HG03095 (cell line): ENCODE measurements around the gene PSMD8.
"Not testable (repeated sequence)": the region's sequence is repeated elsewhere in the genome, so short reads cannot be mapped to it uniquely, and the experiment has no call there.

Source experiments
- ATAC-seq: cut with Tn5 transposase; IDR thresholded peaks from one replicate; pipeline ENCODE4 v1.9.1; 2021; ENCODE audit warnings: moderate library complexity; ENCODE audit not compliant: unreplicated experiment

The PSMD8 gene

DNA sequence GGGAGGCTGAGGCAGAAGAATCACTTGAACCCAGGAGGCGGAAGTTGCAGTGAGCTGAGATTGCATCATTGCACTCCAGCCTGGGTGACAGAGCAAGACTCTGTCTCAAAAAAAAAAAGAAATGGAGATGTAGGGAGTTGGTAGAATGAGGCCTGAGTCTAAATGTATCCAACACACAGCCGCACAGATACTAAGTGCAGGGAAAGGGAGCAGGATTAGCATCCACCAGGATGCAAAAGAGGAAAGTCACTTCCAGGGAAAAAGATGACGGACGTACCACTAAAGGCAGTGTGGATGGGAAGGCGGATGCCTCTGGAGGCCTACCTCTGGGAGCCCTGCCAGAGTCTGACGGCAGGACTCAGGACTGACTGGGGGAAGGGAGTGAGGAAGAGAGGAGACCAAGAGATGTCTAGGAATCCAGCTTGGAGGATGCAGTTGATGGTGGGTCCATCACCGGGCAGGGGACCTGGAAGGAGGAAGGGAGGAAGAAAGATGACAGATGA lies 35.3 kb downstream of the PSMD8 start:
- ATAC-seq: no peak

DNA sequence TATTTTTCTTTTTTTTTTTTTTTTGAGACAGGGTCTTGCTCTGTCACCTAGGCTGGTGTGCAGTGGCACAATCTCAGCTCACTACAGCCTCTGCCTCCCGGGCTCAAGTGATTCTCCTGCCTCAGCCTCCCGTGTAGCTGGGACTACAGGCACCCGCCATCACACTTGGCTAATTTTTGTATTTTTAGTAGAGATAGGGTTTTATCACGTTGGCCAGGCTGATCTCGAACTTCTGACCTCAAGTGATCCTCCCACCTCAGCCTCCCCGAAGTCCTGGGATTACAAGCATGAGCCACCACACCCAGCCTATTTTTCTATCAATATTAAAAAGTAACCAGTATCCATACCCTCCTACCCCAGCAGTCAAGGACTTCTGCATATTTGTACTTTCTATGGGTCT lies 36.0 kb downstream of the PSMD8 start:
- ATAC-seq: not testable (repeated sequence)

DNA sequence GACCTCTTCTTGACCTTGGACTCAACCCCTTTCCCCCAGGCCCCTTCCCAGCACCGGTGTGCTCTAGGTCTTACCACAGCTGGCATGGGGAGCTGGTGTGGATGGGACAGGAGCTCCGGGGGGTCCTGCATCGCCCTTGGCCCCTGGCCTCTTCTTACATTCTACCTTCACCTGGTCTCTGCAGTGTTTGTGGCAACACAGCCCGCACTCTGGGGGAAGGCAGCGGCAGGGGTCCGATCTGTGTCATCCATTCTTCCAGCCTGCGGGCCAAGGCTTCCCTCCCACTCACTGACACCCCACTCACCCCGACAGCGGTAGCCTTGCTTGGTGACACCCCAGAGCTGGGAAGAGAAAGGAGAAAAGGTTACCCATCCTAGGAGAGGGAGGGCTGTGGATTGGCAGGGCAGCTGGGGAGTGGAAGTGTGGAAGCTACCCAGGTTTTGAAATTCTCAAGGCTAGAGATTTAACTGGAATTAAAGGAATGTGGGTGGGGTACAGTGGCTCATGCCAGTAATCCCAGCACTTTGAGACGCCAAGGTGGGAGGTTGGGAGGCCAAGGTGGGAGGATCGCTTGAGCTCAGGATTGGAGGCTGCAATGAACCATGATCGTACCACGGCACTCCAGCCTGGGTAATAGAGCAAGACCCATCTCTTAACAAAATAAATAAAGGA lies 36.8 kb downstream of the PSMD8 start:
- no peak for ATAC-seq

DNA sequence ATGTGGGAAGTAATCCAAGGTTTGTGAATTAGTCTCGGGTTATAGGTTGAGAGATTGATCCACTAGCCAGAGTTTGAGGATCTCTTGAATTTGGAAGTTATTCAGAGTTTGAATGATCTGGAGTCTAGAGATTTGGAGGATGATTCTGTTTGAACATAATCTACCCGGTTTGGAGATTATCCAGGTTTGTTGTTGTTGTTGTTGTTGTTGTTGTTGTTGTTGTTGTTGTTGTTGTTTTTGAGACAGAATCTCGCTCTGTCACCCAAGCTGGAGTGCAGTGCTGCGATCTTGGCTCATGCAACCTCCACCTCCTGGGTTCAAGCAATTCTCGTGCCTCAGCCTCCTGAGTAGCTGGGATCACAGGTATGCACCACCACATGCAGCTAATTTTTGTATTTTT lies 37.5 kb downstream of the PSMD8 start:
- not testable (repeated sequence) for ATAC-seq

DNA sequence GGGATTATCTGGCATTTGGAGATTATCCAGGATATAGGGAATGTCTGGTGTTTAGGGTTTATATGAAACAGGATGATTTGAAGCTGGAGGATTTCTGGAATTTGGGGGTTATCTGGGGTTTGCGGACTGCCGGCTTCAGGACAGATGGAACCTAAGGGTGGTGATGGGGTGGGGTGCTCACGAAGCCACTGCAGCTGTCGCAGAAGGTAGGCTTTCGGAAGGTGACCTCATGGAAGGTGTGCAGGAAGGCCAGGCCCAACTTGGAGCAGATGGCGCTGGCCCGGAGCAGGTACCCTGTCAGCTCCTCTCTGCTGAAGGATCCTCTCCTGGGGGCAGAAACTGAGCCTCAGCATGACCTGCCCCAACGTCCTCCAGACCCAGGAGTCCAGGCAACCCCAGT lies 38.1 kb downstream of the PSMD8 start:
- ATAC-seq: no peak

DNA sequence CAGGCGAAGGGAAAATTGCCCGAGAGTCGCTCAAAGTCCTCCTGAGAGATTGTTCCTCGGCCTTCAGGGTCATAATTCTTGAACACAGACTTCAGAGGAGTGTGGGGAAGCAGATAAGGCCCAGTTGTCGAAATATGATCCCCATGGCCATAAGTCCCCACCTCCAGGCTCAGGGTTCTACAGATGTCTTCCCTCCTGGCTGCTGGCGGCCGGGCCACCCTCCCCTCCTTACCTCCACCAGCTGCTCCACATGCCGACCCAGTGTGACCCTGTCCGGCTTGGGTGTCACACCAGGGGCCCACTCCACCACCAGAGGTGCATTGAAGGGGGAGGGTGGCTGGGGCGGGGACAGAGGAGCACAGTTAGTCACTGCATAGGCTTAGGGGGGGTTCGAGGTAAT lies 38.6 kb downstream of the PSMD8 start:
- no peak for ATAC-seq

DNA sequence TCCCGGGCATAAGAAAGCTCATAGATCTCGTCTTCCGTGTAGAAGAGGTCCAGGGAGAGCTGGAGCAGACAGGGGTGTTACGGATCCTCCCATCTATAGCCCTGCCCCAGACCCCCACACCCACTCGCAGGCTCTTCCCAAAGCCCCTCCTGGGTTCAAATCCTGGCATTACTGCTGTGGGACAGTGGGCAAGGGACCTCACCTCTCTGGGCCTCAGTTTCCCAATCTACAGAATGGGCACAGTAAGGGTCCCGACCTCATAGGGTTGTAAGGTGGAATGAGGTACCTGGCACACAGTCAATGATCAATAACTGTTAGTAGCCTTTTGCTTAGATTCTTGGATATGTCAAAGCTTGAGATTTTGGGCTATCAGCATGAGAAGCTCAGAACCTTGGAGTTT lies 39.0 kb downstream of the PSMD8 start:
- ATAC-seq: no peak

DNA sequence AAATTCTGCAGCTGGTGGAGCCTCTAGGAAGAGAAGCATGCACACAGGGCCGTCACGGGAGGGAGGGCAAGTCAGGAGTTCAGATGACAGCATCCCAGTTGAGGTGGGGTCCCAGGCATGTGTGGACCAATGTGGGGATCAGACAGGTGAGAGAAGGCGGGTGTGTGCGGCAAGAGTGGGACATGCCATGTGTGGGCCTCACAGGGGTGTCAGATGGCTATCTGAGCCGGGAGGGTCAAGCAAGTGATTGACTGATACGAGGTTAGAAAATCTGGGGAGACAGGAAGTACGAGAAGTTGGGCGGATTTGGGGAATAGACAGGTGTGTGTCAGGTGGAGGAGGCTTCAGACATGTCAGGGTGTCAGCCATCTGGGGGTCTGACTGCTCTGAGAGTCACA lies 42.8 kb downstream of the PSMD8 start:
- ATAC-seq: no peak

DNA sequence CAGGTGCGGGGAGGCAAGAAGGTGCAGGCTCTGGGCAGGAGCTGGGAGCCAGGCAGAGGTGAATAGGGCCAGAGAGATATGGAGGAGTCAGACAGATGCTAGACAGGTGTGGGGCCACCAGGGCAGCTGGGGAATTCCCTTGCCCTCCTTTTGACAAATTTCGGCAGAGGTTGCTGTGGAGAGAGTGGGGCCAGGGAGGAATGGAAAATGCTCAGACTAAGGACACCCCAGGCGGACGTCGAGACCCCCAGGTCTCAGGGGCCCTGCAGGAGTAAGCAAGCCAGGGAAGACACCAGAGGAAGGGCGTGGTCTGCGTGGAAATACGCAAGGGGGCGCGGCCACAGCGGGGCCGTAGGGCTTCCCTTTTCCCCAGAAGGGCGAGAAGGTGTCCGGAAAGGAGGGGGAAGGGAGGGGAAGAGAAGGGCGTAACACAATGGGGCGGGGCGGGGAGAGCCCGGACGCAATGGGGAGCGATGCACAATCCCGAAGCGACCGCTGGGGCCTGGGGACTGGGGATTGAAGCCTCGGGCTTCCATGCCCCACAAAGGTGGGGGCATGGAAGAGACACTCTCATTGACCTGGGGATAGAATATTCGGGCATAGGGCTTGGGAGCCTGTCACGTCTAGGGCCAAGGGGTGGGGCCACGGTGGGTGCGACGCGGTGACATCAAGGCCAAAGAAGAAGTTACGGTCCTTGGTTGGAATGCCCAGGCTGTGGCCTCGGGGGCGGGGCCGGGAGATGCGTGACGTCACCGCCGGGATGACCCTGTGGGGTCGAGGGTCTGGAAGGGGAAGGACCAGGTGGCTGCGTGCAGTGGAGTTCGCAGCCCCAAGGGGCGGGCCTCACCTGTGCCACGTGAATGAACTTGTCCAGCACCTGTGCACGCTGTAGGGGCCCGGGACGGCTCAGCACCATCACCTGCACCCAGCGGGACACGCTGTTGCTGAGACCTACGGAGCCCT lies 43.5 kb downstream of the PSMD8 start:
- ATAC-seq: no peak

DNA sequence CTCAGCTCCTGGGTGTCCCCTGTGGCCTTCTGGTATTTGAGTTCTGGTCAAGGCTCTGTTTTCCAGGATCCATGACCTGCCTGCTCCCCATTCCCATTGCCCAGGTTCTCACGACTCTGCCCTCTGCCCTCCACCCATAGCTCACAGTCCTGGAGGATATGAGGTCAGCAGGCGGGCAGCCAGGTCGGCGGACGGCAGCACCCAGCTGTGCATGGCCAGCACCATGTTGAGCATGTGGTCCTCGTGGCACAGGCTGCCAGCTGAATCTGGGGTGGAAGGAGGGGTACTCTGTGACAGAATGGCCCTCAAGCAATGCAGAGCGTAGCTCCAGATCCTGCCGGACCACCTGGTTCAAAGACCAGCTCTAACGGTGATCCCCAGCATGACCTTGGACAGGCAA lies 46.6 kb downstream of the PSMD8 start:
- ATAC-seq: no peak

DNA sequence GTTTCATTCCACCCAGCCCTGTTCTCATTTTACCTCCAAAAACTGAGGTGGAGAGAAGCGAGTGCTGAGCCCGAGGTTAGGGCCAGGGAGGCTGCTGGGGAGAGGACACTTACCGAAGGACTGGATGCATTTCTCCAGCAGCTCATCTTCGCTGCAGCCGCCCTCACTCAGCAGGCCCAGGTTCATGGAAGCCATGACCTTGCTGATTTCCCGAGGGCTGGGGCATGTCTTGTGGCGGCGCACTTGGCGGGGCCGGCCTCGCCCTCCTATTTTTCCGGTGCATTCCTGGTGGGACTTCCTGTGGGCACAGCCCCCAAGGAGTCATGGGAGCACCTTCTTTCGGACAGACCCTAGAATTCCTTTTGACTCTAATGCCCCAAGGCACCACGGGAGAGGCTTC lies 47.5 kb downstream of the PSMD8 start:
- no peak for ATAC-seq

DNA sequence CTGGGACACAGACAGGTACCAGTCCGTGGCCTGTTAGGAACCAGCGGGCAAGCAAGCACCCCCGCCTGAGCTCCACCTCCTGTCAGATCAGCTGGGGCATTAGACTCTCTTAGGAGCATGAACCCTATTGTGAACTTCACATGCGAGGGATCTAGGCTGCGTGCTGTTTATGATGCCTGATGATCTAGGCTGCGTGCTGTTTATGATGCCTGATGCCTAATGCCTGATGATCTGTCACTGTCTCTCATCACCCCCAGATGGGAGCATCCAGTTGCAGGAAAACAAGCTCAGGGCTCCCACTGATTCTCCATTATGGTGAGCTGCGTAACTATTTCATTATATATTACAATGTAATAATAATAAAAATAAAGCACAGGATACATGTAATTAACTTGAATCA lies 48.1 kb downstream of the PSMD8 start:
- ATAC-seq: no peak

DNA sequence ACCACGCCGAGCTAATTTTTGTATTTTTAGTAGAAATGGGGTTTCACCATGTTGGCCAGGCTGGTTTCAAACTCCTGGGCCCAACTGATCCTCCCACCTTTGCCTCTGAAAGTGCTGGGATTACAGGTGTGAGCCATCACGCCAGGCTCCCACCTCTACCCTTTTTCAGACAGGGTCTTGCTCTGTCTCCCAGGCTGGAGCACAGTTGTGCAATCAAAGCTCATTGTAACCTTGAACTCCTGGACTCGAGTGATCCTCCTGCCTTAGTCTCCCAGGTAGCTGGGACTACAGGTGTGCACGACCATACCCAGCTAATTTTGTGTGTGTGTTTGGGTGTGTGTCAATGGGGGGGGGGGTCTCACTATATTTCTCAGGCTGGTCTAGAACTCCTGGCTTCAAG lies 49.9 kb downstream of the PSMD8 start:
- no peak for ATAC-seq

DNA sequence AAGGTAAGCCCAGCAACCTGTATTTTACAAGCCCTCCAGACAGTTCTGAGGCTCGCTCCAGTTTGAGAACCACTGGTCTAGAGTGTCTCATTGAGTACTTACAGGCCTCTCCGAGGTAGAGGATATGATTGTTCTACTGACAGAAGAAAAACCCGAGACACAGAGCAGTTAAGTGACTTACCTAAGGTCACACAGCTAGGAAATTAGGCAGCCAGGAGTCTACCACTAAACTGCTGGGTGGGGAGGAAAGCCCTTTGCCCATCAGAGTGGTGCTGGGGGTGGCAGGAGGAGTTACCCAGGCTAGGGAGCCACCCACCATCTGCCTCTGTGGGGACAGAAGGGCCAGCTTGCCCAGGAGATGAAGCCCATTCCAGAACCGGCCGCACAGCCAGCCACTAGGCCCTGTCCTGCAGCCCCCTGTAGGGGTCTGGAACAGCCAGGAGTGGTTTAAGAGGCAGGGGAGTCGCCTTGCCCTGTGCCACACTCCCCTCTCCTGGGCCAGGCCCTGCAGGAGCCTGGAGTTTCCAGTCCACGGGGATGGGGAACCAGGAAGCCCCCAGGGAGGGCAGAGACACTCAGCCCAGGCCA lies 50.9 kb downstream of the PSMD8 start:
- no peak for ATAC-seq

DNA sequence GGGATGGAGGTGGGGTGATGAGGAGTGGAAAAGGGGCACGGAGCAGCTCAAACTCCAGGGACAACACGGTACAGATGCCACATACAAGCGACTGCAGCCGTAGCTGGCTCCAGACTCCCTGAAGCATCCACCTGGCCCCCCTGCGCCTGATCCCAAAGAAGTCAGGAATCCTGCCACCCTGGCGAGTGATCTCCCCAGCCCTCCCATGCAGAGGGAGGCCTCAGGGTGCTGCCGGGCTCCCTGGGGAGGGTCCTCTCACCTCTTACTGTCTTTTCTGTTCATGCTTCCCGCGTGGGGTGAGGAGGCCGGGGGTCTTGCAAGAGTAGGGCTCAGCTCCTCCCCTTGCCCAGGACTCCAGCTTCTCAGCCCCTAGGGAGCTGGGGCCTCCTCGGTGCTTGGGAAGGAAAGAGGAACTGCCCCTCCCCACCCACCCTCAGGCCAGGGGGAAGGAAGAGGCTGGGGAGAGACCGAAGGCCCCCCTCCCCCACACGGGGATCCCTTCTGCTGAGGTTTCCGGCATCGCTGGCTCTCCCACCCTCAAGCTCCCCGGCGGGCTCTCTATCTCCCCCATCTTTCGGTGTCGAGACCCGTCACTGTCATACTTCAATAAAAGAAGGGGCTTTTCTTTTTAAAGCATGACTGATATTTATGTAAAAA lies 51.6 kb downstream of the PSMD8 start, which contains the start of gene RASGRP4:
RASGRP4 (minus strand) TSS at position 410 of the 657 bp plus-strand sequence; CDS start at position 282, 128 bp downstream.
- no peak for ATAC-seq

DNA sequence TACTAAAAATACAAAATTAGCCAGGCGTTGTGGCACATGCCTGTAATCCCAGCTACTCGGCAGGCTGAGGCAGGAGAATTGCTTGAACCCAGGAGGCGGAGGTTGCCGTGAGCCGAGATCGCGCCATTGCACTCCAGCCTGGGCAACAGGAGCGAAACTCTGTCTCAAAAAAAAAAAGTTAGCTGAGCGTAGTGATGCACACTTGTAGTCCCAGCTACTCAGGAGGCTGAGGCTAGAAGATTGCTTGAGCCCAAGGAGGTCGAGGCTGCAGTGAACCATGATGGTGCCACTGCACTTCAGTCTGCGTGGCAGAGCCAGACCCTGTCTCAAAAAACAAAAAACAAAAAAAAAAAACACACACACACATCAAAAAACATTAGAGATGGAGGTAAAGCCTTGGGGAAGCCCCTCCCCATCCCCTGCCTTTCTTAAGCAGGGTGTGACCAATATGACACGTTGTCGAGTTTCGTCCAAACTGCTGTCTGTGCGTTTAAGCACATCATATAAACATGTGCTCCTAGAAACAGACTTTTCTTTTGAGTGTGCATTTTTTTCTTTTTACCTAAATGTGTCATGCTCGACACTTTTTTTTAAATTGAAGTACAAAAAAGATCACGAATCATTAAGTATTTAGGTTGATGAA lies 52.8 kb downstream of the PSMD8 start:
- not testable (repeated sequence) for ATAC-seq

DNA sequence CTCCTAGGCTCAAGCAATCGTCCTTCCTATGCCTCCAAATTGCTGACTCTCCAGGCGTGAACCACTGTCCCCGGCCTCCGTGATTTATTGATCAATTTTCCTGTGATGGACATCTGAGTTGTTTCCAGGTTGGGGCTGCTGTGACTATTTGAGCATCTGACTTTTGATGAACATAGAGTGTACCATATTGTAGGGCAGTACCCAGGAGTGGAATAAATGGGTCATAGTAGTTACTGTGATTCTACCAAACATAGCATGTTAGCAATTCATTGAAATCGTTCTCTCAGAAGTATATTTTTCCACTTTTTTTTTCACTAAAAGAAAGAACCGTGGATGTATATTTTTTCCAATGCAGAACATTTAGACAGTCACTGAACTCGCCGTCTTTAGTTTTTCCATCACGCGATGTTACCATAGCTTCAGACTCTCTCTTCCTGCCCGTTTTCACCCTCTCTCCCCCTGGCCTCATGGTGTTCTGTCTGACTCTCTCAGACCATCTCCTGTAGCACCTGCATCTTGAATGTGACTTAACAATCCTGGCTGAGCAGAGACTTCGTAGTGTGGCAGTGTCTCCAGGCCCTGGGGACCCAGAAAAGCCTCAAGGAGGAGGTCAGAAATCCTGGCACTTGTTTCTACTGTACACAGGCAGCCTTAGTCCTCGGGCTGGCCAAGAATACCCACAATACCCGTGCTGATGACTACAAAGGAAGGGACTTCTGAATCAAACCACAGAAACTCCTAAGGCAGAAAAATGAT lies 54.9 kb downstream of the PSMD8 start:
- ATAC-seq: no peak

DNA sequence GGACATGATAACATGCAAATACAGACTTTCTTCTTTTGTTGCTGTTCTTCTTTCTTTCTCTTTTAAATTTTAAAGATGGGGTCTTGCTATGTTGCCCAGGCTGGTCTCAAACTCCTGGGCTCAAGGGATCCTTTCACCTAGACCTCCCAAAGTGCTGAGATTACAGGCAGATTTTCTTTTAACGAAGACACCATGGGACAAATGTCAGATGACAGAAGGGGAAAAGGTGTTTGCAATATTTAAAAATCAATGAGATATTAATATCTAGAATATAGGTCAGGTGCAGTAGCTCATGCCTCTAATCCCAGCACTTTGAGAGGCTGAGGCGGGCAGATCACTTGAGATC lies 55.4 kb downstream of the PSMD8 start:
- no peak for ATAC-seq

DNA sequence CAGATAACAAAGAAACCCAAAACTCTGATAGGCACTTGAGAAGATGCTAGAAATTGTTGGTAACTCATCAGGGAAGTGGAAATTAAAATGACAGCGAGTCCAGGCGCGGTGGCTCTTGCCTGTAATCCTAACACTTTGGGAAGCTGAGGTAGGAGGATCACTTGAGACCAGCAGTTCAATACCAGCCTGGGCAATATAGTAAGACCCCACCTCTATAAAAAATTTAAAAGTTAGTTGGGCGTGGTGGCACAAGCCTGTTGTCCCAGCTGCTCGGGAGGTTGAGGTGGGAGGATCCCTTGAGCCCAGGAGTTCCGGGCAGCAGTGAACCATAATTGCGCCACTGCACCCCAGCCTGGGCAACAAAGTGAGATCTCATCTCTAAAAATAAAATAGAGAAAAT lies 56.6 kb downstream of the PSMD8 start:
- no peak for ATAC-seq

DNA sequence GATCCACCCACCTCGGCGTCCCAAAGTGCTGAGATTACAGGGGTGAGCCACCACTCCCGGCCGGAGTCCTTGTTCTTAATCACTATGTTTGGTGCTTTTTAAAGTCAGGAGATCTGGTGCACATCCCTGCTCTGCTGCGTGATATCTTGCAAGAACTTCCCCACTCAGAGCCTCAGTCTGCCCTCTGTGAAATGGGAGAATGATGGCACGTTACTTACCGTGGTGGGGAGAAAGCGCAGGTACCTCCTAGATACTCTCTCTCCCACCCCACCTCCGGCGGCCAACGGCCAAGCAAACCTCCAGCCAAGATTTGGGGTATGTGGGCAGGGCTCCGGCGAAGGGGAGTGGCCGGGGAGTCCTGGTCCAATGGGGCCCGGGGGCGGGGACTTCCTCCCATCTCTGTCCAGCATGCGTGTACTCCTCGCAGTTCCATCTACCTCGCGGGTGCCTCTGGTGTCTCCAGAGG lies 58.9 kb downstream of the PSMD8 start, which contains the start of gene RYR1:
RYR1 (plus strand) TSS at position 424 of the 466 bp plus-strand sequence. CDS start 139 bp downstream, outside the sequence.
- no peak for ATAC-seq
